GM18520 (cell line): Measurements from ENCODE around the gene TRAF3IP1.
A peak's percentile ranks its signal among the peaks of the same experiment; 100 is the strongest.

Experiments used
- ATAC-seq: cut with Tn5 transposase; IDR thresholded peaks from one replicate; pipeline ENCODE4 v1.9.1; 2021; ENCODE audit not compliant: unreplicated experiment

The TRAF3IP1 gene

GRCh38 chr2:238286987-238287736, 33.2 kb upstream of the TRAF3IP1 start:
- no peak for ATAC-seq

DNA sequence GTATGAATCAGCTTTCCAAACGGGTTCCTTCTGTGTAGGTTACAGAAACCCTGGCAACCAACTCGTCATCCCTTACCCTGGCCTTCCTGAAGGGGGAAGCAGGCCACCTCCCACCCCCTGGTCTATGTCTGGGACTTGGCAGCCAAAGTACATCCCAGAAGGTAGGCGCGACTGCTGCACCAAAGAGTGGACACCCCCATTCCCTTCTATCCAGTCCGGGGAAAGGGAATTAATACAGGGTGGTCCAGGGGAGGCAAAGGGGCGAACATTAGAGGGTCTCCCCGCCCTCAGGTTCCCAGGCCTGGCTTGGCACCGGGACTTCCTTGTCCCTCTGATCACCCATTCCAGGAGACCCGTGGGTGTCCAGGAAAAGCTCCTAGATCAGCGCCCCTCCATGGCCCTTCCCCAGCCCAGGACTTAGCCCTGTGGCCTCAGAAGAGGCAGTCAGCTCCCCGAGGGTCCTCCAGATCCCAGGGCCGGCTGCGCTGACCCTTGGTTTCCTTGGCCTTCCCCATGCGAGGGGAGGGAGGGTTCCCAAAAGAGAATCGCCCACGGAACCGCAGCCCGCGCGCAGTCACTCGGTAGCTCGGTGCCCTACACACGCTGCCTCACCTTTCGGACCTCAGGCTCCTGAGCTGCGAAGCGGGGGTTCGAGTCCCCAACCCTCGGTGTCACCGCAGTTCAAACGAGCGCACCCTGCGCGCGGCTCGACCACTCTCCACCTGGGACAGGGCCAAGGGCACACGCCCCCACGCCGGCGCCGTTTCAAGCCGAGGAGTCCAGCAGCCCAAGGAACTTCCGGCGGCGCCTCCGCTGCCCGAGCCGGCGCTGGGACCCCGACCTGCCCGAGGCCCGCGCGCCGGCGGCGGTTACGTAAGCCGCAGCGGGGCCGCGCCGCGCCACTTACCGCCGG, 32.3 kb upstream of the TRAF3IP1 start, which contains the start of gene PER2:
TSS of gene PER2 (minus strand) at position 874 of the 913 bp plus-strand sequence. CDS start 10,674 bp downstream, outside the sequence.
- peak; percentile 12 for ATAC-seq

GRCh38 chr2:238288650-238289573, 31.4 kb upstream of the TRAF3IP1 start:
- peak; percentile 80 for ATAC-seq

DNA sequence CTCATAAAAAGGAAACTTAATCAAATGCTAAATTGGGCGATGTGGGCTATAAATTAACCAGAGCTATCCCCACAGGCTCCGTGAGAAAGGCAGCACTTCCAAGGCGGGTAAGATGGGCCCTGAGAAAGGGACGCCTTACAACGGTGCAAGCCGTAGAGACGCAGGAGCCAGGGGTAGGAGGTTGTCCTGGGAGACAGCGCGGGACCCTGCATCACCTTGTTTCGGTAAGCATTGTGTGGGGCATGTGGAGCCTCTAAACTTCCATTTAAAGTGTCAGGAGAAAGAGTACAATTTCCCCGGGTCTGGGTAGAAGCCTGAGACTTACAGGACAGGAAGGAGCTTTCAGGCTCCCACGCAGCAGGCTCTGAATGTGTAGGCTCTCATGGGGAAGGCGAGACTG, 30.7 kb upstream of the TRAF3IP1 start:
- no peak for ATAC-seq

- ATAC-seq = no peak
Measured at GRCh38 chr2:238290091-238290509, 30.2 kb upstream of the TRAF3IP1 start.

GRCh38 chr2:238290715-238291549, 29.4 kb upstream of the TRAF3IP1 start:
- ATAC-seq = no peak

DNA sequence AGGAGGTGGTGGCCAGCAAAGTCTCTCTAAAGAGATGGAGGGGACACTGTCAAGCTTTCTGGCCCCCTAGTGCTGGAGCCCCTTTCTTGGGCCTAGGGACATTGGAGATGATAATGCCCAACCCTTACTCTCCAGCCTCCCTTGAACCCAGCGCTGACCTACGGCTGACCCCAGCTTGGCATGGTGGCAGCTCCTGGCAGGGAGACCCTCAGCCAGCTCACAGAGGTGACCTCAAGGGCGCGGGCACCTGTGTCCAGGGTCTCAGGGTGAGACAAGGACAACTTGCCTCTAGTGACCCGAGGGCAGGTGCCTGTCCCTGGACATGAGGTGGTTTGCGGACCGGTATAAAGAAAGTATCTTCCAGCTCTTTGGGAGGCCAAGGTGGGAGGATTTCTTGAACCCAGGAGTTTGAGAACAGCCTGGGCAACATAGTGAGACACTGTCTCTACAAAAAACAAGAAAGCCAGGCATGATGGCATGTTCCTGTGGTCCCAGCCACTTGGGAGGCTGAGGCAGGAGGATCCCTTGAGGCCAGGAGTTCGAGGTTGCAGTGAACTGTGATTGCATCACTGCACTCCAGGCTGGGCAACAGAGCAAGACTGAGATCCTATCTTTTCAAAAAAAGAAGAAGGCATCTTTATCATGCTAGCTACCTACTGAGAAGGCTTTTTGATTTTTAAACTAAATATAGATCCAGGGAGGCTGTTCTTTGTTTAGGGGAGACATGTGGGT, 28.6 kb upstream of the TRAF3IP1 start:
- ATAC-seq = no peak

DNA sequence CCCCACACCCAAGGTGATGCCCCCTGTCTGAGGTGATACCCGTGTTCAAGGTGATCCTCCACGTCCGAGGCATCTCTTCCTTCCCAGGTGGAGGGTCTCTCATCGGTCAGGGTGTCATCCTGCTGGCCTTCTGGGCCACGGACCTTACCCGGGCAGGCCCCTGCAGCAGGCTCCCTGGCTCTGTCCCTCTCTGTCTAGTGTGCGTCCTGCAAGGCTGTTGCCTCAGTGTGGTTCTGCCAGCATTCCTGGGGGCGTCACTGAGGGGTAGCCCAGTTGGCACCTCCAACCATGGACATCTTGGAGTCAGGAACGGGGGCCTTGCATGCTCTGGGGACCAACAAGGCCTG, 26.3 kb upstream of the TRAF3IP1 start:
- no peak for ATAC-seq

GRCh38 chr2:238294393-238295143, 25.8 kb upstream of the TRAF3IP1 start:
- no peak for ATAC-seq

- no peak for ATAC-seq
Measured at GRCh38 chr2:238295144-238296112, 24.9 kb upstream of the TRAF3IP1 start.

DNA sequence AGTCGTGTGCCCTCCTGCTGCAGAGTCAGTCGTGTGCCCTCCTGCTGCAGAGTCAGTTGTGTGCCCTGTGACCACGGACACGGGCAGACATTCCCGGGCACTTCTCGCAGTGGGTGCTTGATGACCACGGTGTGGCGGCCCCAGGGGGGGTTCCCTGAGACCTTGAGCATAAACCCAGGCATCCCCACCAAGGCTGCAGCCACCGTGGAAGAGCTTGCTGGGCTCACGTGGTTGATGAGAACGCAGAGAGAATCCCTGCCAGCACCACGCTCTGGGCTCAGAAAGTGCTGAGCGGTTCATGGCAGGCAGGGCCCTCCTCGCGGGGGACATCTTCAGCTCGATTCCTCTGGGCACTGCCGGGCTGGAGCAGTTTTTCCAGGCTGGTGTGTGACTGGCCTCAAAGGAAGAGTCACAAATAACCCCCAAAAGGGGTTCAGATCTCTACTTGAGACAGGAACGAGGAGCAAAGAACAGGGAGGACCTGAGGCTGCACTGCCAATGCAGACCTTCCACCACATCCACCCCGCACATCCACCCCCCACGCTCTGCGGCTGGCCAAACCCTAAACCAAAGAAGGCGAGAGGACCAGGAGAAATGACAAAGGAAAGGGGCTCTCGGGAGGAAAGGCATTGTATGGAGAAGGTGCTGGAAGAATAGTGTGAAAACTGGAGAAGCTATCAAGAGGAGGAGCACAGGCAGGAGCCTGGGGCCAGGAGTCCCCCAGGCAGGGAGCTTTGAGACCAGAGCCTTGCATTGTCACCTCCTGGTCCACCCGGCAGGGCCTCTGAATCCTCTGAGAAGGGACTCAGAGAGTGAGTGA, 23.5 kb upstream of the TRAF3IP1 start:
- no peak for ATAC-seq

DNA sequence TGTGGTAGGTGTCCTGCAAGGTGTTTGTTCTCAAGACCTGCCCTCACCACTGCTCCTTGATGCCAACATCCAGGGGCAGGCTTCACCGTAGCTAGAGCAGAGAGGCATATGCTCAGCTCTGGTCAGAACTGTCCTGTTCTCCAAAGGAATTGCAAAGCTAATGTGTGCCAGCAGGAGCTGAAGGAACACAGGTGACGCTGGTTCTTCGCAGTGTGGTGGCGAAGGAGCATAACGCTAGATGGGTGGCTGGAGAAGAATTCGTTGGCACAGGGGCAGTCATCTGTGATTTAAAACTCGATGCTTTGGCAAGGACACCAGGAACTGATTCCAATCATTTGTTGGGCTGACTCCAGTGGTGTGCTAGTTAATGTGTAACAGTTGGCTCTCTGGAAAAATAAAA, 20.5 kb upstream of the TRAF3IP1 start:
- ATAC-seq = no peak

- no peak for ATAC-seq
Measured at GRCh38 chr2:238302087-238302486, 18.2 kb upstream of the TRAF3IP1 start.

DNA sequence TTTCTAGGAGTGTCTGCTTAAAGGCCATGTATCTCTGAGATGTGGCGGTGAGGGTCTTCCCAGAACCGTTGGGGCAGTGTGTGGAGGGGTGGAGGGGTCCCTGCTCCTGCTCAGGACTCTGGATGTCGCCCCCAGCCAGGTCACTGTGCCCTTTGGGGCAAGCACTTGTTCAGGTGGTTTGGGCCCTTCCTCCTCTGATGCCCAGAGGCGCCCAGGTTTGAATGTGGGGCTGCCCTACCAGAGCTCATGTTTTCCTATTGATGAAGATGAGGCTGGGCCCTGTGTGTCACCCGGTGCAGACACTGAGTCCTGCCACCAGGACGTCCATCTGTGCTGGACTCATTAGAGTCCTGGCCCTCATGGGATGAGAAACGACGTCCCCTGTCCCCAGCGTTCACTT, 17.6 kb upstream of the TRAF3IP1 start:
- no peak for ATAC-seq

- ATAC-seq = no peak
Measured at GRCh38 chr2:238304116-238304515, 16.2 kb upstream of the TRAF3IP1 start.

- ATAC-seq = no peak
Measured at GRCh38 chr2:238305092-238305862, 15.0 kb upstream of the TRAF3IP1 start.
